Stimulated activated effector memory CD8-positive, alpha-beta T cell treated with anti-CD3 and anti-CD28 coated beads, Interleukin-12 subunit alpha, Interleukin-12 subunit beta, amount 100 ng/mL, for 72 hours (primary cell): Measurements from ENCODE around the gene TMEM45A.
A peak's percentile ranks its signal among the peaks of the same experiment; 100 is the strongest.

Source experiments
- ATAC-seq: fragments of 150-1000 bp; cut with Tn5 transposase; 2 replicates; pipeline ENCODE4 v1.10.0; 2021
- DNase-seq, 2 donors: peaks; one replicate each; pipeline ENCODE4 v3.0.0; 2021 to 2022; ENCODE audit warnings: low spot score in 2 of 2
- H3K27ac Mint-ChIP-seq: one replicate; pipeline ENCODE4 v1.8.0; 2022; ENCODE audit warnings: mild to moderate bottlenecking, mixed read lengths
- H3K36me3 Mint-ChIP-seq: one replicate; pipeline ENCODE4 v1.8.0; 2022; ENCODE audit warnings: mild to moderate bottlenecking, mixed read lengths
- H3K4me1 Mint-ChIP-seq: one replicate; pipeline ENCODE4 v1.8.0; 2022; ENCODE audit warnings: mixed read lengths
- H3K4me3 Mint-ChIP-seq: one replicate; pipeline ENCODE4 v1.8.0; 2022; ENCODE audit warnings: mild to moderate bottlenecking, mixed read lengths
- H3K9me3 Mint-ChIP-seq: one replicate; pipeline ENCODE4 v1.8.0; 2022; ENCODE audit warnings: mixed read lengths

TMEM45A gene

GRCh38 chr3:100516838-100517237, 24.4 kb downstream of the TMEM45A start:
- Mint-ChIP-seq H3K4me1 (no peaks in the 10 kb centered on the region), H3K36me3 (no peaks in the 10 kb centered on the region), H3K9me3 (no peaks in the 10 kb centered on the region), H3K27ac (no peak overlapping the region), H3K4me3 (no peak overlapping the region)
- ATAC-seq (no peak), DNase-seq (no peak)

DNA sequence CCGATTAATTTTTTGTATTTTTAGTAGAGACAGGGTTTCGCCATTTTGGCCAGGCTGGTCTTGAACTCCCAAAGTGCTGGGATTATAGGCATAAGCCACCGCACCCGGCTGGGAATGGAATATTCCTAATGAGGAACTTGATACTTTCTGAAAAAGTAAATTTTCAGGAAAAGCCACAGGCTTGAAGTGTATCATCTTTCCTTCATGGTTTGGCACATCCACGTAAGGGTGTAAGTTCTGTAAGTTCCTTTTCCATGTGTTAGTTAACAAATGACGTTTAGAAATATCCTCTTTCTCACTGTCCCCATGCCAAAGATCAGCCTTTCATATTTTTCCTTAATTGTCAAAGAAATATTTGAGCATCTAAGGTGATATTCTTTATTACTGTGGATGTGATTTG, 24.9 kb downstream of the TMEM45A start:
- Mint-ChIP-seq H3K4me3 (no peak overlapping the region), H3K4me1 (no peaks in the 10 kb centered on the region), H3K27ac (no peak overlapping the region), H3K9me3 (no peaks in the 10 kb centered on the region), H3K36me3 (no peaks in the 10 kb centered on the region)
- ATAC-seq (no peak), DNase-seq (no peak)

- H3K27ac Mint-ChIP-seq, result no peak overlapping the region
- H3K4me1 Mint-ChIP-seq, result no peaks in the 10 kb centered on the region
- ATAC-seq (no peak), DNase-seq (no peak)
- H3K4me3 Mint-ChIP-seq, result no peak overlapping the region
- no peaks in the 10 kb centered on the region for H3K36me3 Mint-ChIP-seq
- no peaks in the 10 kb centered on the region for H3K9me3 Mint-ChIP-seq
Observed at GRCh38 chr3:100518244-100518643, 25.8 kb downstream of the TMEM45A start.

- no peak for DNase-seq
- ATAC-seq, result no peak
- Mint-ChIP-seq H3K36me3 (no peaks in the 10 kb centered on the region), H3K9me3 (no peaks in the 10 kb centered on the region), H3K4me1 (no peaks in the 10 kb centered on the region), H3K4me3 (no peak overlapping the region), H3K27ac (no peak overlapping the region)
Observed at GRCh38 chr3:100518983-100519382, 26.6 kb downstream of the TMEM45A start.

GRCh38 chr3:100521439-100521845, 29.0 kb downstream of the TMEM45A start:
- DNase-seq, result no peak
- Mint-ChIP-seq H3K4me1 (no peaks in the 10 kb centered on the region), H3K9me3 (no peaks in the 10 kb centered on the region), H3K27ac (no peak overlapping the region), H3K4me3 (no peak overlapping the region), H3K36me3 (no peaks in the 10 kb centered on the region)
- ATAC-seq, result peak; percentile 26

- H3K9me3 Mint-ChIP-seq, result no peaks in the 10 kb centered on the region
- no peak for DNase-seq
- H3K4me3 Mint-ChIP-seq, result no peak overlapping the region
- H3K4me1 Mint-ChIP-seq, result no peaks in the 10 kb centered on the region
- ATAC-seq, result no peak
- H3K27ac Mint-ChIP-seq, result no peak overlapping the region
- no peaks in the 10 kb centered on the region for H3K36me3 Mint-ChIP-seq
Observed at GRCh38 chr3:100522125-100522524, 29.7 kb downstream of the TMEM45A start.

DNA sequence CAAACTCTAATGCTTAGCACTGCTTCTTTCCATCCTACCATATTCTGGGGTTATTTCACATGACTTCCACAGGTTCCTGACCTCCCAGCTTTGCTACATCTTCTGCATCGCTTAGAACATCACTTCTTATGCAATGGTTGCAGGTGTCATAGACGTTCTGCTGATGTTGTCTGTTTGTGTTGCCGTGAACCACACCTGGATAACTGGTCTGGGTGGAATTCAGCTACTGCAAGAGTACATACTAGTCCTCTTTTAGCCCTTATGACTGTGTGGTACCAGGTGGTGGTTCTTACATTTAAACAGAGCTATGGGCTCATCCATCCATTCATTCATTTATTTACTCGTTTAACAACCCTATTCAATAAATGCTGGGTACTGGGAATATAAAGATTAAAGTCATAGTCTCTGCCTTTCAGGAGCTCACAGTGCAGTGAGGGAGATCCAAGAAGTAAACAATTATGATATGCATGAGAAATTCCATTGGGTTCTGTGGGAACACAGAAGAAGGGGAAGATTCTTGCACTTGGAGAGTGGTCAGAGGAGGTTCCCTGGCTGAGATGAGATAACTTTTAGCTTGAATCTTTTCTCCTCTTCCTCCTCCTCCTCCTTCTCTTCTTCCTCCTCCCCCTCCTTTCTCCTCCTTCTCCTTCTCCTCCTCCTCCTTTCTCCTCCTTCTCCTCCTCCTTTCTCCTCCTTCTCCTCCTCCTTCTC, 30.8 kb downstream of the TMEM45A start:
- ATAC-seq (no peak), DNase-seq (no peak)
- Mint-ChIP-seq H3K4me3 (no peak overlapping the region), H3K9me3 (no peaks in the 10 kb centered on the region), H3K27ac (no peak overlapping the region), H3K4me1 (no peaks in the 10 kb centered on the region), H3K36me3 (no peaks in the 10 kb centered on the region)

DNA sequence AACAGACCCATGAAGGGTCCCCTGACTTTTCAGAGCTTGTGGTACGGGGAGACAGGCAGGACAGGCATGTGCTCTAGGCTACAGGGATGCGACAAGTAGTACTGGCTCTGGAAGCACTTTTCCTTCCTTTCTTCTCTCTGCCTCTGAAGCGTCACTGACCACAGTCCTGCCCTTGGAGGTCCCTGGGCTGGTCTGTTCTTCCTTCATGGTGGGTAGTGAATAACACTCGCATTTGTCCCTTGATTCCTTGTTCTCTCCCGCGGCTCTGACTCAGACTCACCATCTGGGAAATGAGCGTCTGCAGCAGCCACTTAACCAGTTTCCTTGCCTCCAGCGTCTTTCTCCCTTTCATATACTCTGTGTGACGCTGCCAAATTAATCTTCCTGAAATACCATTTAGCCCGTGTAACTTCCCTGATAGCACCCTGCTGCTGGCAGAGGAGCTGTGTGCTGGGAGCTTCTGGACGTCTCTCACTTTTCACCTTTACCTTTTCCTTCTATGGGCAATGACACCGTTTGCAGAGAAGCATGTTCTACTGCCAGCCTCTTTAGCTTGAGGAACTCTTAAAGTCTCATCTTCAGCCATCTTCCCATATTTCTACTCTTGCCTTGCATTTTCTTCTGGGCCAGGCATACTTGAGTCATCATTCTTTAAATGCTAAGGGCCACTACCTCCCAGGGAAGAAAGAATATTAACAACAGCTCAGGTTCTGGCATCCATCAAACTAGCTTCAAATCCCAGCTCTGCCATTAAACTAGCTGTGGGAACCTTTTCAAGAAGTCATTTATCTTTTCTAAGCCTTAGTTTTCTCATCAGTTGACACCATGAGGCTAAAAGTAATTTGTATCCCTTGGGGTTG, 33.6 kb downstream of the TMEM45A start:
- DNase-seq, result no peak
- Mint-ChIP-seq H3K36me3 (no peaks in the 10 kb centered on the region), H3K9me3 (no peaks in the 10 kb centered on the region), H3K27ac (no peak overlapping the region), H3K4me3 (no peak overlapping the region), H3K4me1 (no peaks in the 10 kb centered on the region)
- no peak for ATAC-seq

DNA sequence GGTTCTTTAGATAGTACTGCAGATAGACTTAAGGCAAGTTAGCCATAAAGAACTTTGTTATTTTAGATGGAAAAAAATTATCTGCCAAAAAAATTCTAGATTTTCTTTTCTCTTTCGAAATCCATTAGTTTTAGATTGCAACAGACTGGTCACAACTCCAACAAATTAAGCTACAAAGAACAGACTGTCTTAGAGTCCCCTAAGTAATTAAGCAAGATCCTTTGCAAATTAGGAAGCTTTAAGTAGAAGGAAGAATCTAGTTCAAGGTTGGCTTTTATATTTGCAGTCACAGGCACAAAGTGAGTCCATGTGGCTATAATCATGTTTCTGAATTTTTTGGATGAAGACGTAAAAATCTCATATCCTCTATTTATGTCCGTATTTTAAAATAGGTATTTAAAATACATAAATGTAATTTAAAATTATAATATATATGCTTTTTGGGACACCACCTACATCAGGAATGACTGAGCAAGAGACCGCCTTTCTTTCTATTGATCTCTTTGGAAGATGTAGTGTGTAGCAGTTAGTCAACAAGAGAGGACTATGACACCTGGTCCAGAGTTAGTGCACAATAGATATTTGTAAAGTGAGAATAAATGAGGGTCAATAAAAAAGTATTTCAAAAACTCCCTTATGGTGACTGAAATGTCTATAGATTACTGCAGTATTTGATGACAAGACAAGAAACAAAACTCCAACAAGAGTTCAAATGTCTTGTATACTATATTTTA, 34.4 kb downstream of the TMEM45A start:
- Mint-ChIP-seq H3K9me3 (no peaks in the 10 kb centered on the region), H3K36me3 (no peaks in the 10 kb centered on the region), H3K4me1 (no peaks in the 10 kb centered on the region), H3K4me3 (no peak overlapping the region), H3K27ac (no peak overlapping the region)
- no peak for DNase-seq
- no peak for ATAC-seq

DNA sequence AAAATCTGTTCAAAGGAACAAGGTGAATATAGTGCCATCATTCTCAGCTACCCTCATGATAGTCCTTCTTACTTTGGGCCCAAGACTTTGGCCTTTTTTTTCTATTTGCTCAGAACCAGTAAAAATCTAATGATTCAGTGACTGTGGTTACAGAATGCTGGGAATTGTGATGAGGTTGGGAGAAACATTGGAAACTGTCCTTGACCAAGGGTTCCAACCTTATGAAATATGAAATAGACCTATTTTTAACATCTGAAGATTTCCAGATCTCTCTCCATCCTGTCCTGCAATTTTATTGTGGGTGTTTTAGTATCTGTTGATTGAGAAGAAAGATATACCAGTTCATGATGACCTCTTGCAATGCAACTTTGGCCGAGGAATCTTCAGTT, 34.9 kb downstream of the TMEM45A start:
- no peak overlapping the region for H3K4me3 Mint-ChIP-seq
- ATAC-seq, result no peak
- H3K9me3 Mint-ChIP-seq, result no peaks in the 10 kb centered on the region

GRCh38 chr3:100531093-100531492, 38.7 kb downstream of the TMEM45A start:
- Mint-ChIP-seq H3K4me1 (no peaks in the 10 kb centered on the region), H3K9me3 (no peaks in the 10 kb centered on the region), H3K36me3 (no peaks in the 10 kb centered on the region), H3K4me3 (no peak overlapping the region), H3K27ac (no peak overlapping the region)
- ATAC-seq, result no peak
- DNase-seq, result no peak

More for the DNA sequence above, 34.9 kb downstream of the TMEM45A start:
- Mint-ChIP-seq H3K4me1 (no peaks in the 10 kb centered on the region), H3K27ac (no peak overlapping the region), H3K36me3 (no peaks in the 10 kb centered on the region)
- no peak for DNase-seq

- Mint-ChIP-seq H3K4me3 (no peak overlapping the region), H3K27ac (no peak overlapping the region), H3K36me3 (no peaks in the 10 kb centered on the region), H3K4me1 (no peaks in the 10 kb centered on the region), H3K9me3 (no peaks in the 10 kb centered on the region)
- DNase-seq (no peak), ATAC-seq (no peak)
Observed at GRCh38 chr3:100532411-100532810, 40.0 kb downstream of the TMEM45A start.

DNA sequence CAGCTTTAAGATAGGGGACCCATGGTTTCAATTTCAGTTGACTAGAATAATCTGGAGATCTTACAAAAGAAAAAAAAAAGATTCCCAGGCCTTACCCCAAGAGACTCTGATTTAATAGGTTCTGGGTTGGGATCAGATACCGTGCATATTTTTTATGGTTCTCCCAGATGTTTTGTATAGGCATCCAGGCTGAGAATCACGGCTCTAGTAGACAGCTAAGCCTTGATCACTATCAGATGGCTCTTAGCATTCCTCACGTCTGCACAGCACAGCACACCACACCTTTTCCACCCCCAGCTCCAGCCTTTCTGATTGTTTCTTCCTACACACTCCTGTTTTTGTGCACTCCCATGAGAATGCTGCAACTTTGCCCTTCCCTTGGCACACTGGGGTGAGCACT, 40.8 kb downstream of the TMEM45A start:
- Mint-ChIP-seq H3K27ac (no peak overlapping the region), H3K4me3 (no peak overlapping the region), H3K4me1 (no peaks in the 10 kb centered on the region), H3K36me3 (no peaks in the 10 kb centered on the region), H3K9me3 (no peaks in the 10 kb centered on the region)
- ATAC-seq (no peak), DNase-seq (no peak)

- Mint-ChIP-seq H3K27ac (no peak overlapping the region), H3K9me3 (no peaks in the 10 kb centered on the region)
Observed at GRCh38 chr3:100535610-100535943, 43.2 kb downstream of the TMEM45A start.

GRCh38 chr3:100536093-100536492, 43.7 kb downstream of the TMEM45A start:
- DNase-seq (no peak), ATAC-seq (no peak)
- no peaks in the 10 kb centered on the region for H3K4me1 Mint-ChIP-seq
- H3K27ac Mint-ChIP-seq, result no peak overlapping the region
- no peak overlapping the region for H3K4me3 Mint-ChIP-seq
- no peaks in the 10 kb centered on the region for H3K36me3 Mint-ChIP-seq
- H3K9me3 Mint-ChIP-seq, result no peaks in the 10 kb centered on the region

More at GRCh38 chr3:100535610-100535943, 43.2 kb downstream of the TMEM45A start:
- no peaks in the 10 kb centered on the region for H3K36me3 Mint-ChIP-seq
- ATAC-seq (no peak), DNase-seq (no peak)
- H3K4me3 Mint-ChIP-seq, result no peak overlapping the region
- no peaks in the 10 kb centered on the region for H3K4me1 Mint-ChIP-seq
